ENCODE data around the gene EEF1AKMT1.
"Not testable (repeated sequence)": the region's sequence is repeated elsewhere in the genome, so short reads cannot be mapped to it uniquely, and the experiment has no call there.

GRCh38 chr13:20681481-20681880 lies 92.3 kb downstream of the EEF1AKMT1 start:
- TF ChIP-seq CTCF, POLR2A (IDR thresholded peaks at IDR 0.05): not testable (repeated sequence)

Measured in Peyer's patch (tissue), 4 donors.